HG02759 (cell line): Measurements from ENCODE around the gene GRN.

Source experiments
- ATAC-seq: cut with Tn5 transposase; IDR thresholded peaks from one replicate; pipeline ENCODE4 v1.9.1; 2021; ENCODE audit warnings: mild to moderate bottlenecking, moderate library complexity; ENCODE audit not compliant: unreplicated experiment

GRN gene

GRCh38 chr17:44344939-44345453, at the start of gene GRN:
GRN (plus strand) TSS chr17:44345302; CDS start chr17:44349165, 3,863 bp downstream.
- peak; percentile 59 for ATAC-seq

- ATAC-seq = no peak
These were observed 47.1 kb upstream of the GRN start for GRCh38 chr17:44297975-44298374.

DNA sequence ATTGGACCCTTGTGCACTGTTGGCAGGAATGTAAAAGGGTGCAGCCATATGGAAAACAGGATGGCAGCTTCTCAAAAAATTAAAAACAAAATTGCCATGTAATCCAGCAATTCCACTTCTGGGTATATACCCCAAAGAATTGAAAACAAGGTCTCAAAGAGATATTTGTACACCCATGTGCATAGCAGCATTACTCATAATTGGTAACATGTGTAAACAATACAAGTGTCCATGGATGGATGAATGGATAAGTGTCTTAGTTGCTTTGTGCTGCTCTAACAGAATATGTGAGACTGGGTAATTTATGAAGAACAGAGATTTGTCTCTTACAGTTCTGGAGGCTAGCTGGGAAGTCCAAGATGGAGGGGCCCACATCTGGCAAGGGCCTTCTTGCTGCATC, 40.5 kb upstream of the GRN start:
- ATAC-seq = no peak

DNA sequence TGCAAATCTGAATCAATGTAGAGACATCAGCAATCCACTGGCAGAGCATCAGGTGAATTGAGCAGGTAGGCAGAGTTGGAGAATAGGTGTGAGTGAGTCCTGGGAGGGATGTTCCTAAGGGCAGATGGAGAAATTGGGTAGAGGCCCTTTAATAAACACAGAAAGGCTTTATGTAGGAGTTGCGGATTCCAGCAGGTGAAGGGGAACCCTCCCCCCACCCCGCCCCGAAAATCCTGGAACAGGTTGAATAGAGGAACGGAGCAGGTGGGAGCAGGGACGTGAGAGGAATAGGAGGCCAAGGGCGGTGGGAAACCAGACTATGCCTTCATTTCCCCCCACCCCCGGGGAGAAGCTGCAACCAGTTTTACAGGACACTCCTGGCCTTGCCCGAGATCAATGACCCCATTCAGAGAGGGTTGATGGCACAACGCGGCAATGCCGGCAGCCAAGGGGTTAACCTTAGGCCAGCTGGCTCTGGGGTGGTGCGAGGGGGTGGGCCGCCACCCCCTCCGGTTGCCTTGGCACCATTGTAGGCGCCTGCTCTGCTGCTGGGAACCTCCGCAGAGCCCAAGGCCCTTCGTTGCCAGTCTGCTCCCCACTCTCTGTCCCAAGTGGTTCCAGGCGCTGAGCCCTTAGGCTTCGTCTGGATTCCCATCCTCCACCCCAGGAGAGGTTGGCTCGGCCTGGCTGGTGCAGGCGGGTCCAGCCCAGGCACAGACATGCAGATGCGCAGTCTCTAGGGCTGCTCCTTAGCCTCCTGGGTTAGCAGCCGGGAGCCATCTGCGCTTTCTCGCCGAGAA, 37.5 kb upstream of the GRN start:
- ATAC-seq = no peak

DNA sequence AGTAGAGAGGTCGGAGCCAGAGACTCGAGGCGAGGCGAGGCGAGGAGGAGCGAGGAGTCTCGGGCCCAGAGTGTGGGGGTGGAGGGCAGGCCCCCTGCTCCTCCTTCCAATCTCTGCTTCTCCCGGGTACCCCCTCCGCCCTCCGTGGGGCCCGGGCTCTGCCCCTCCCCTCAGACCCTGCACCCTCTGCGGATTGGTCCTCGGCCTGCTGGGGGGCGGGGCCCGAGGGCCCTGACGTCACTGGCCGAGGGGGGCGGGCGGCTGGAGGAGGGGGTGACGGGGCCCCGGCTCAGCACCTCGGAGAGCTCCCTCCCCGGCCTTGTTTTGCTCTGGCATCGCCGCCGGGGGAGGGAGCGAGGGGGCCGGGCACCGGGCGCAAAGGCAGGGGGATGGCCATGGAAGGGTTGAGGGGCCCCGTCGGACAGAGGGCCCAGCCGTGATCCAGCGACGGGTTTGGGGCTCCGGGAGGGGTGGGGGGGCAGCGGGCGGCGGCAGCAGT, 36.7 kb upstream of the GRN start, which contains the start of gene RUNDC3A:
RUNDC3A (plus strand) TSS at position 282 of the 499 bp plus-strand sequence. CDS start 232 bp downstream, outside the sequence.
- ATAC-seq = no peak

GRCh38 chr17:44308865-44309264, 36.2 kb upstream of the GRN start:
- ATAC-seq = no peak

- ATAC-seq = no peak
These were observed 35.6 kb upstream of the GRN start for GRCh38 chr17:44309472-44309871.

DNA sequence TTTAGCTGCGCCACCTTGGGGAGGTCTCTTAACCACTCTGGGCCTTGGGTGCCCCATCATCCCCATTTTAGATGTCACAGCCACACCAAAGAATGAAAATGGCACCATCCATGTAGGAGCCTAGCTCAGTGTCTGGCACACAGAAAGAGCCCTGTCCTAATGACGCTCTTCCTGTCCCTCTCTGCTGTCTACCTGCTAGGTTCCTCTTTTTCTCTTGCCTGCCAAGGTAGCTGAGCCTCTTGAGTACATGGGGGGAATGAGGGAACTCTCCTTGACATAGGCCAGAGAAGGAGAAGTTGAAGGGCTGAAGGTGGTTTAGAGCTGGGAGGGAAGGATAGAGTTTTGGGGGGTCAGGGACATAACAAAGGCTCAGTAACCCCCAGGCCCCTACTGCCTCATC, 34.9 kb upstream of the GRN start:
- no peak for ATAC-seq

DNA sequence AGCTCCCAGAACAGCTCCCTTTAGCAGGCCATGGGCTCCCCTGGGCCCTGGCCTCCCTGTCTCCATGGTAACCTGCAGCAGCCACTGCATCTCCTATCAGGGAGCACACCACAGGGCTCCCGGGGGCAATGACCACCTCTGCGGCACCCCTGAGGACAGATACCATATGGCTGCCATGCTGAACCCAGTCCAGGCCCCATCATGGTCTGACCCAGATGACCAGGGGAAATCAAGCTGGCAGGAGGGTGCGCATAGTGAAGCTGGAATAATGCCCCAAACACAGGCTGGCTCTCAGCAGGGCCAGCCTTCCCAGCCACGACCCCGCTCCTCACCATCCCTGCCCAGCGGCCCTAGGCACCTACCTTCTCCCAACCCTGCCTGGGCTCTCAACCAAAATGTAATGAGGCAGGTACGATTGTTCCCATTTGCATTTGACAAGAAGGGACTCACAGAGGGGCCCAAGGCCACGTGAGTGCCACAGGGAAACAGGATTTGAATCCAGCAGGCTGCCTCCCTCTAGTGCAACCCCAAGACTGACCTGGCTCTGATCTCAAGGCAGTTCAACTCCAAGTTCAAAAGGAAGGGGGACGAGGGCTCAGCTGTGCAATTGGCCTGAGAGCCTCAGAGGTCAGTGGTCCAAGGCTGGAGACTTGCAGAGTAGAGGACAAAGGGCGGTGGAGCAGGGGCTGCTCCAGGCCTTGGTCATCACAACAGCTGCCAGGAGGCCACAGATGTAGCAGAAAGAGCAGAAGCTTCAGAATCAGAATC, 34.3 kb upstream of the GRN start:
- no peak for ATAC-seq

DNA sequence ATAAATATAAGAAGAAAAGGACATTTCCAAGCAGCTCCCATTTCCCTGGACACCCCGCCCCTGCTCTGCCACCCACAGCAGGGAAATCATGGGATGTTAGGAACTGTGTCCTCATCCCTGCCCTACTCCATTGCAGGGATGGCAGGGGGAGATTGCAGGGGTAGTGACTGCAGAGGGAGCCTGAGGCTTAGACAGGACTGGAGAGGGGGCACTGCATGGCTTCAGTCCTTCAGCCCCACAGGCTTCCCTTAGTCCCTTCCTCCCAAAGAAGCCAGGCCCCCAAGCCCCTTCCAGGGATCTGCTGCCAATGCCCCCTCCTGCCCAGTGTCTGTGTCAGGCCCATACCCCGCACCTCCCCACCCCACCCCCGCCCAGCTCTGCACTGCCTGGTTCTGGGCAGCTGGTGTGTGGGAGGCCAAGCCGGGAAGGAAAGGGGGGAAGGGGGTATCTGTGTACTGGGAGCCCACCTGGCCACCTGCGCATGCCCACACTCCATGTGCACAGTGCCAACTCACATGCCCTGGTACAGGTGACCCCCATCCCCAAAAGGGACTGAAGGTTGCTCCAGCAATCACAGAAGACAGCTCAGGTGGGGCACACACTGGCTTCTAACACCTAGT, 33.4 kb upstream of the GRN start:
- no peak for ATAC-seq

DNA sequence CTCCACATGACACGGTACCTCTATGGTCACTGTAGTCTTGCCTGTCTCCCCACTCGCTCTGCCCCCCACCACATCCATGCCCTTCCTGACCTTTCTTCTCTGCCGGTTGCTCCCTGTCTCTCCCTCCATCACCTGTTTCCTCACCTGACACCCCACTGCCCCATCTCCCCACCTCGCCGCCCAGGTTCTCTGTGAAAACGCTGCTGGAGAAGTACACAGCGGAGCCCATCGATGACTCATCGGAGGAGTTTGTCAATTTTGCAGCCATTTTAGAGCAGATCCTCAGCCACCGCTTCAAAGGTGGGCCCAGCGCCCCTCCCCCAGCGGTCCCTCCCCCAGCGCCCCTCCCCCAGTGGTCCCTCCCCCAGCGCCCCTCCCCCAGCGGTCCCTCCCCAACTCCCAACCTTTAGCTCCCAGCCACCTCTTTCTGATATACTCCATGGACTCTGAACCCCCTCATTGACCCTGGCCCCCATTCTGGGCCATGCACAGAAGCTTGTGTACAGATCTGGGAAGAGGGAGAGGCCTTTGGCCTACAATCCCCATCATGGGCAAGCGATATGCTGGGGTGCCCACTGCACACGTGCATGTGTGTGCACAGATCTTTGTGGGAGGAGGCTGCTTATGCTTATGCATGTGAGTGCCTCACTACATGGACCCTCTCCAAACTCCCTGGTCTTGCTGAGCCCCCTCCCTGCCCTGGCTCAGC, 32.6 kb upstream of the GRN start:
- ATAC-seq = no peak

DNA sequence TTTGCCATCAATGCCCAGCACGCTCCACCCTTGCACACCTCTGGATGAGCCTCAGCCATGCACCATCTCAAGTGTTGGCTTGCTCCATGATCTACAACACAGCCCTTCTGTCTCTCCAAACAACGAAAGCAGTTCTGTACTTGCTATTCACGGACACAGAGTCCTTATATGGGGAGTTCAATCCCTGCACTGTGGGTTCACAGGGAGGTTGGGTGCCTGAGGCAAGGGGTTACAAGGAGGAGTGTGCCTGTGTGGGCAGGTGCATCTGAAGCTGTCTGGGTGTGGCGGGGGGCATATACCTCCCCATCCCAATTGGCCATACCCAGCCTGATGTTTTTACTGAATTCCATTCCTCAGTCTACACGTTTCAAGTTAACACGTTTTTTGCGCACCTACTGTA, 31.1 kb upstream of the GRN start:
- no peak for ATAC-seq

DNA sequence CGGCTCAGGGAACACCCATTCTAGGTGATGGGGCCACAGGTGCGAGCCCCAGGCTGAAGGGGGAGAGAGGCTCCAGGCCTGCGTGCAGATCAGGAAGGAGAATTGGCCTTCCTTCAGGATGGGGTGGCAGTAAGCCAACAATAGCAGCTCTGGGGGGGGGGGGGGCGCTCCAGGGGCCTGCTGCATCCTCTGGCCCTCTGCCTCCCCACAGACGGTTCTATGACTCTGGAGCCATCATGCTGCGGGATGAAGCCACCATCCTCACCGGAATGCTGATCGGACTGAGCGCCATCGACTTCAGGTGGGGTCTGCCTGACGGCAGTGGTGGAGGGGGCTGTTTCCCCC, 30.6 kb upstream of the GRN start:
- no peak for ATAC-seq

- ATAC-seq = no peak
These were observed 30.0 kb upstream of the GRN start for GRCh38 chr17:44314869-44315661.

DNA sequence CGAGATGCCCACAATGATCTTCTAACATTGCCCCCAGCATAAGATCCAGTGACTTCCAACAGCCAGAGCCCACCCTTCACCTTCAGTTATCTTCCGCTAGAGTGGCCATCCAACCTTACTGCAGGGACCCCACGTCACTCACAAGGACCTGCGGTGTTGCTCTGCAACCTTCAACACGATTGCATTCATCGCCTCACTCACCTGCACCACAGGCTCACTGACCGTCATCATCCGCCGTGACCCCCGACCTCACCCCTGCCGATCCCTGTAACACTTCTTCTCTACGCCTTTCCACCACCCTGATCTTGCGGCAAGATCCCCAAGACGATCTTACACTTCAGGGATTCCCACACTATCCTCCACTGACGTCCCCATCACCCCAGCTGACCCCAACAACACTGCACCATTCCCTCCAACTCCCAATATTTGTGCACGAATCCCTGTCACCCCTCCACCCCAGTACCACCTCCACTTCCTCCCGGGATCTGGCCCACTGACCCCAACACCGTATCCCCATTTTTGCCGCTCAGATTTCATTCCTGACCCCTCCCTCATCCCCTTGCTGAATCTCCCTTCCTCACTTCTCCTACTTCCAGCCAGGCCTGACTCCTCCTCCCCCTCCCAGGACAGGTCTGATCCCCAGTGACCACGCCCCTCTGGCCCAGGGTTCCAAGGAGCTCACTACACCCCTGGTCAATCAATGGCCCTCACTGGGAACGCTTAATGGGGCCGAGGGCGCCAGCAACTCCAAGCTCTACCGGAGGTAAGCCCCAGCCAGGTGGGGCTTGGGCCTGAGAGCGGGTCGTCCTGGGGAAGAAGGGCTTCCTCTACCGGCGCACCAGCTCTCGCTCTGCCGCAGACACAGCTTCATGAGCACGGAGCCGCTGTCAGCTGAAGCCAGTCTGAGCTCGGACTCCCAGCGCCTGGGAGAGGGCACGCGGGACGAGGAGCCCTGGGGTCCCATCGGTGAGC, 29.1 kb upstream of the GRN start:
- no peak for ATAC-seq

DNA sequence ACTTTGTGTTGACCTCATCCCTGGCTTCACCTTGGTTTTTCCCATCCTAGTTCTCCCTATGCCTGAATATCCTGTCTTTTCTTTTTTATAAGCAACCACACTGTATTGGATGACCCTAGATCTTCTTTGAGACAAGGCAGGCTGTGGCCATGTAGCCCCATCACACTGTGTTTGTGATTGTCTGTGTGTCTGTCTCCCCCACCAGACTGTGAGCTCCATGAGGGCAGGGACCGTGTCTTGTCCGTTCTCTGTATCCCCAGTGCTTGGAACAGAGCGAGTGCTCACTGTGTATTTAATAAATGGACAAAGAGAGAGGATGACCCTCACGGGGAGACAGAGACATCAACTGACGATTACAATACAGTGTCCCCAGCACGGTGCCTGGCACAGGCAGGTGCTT, 27.6 kb upstream of the GRN start:
- ATAC-seq = no peak

DNA sequence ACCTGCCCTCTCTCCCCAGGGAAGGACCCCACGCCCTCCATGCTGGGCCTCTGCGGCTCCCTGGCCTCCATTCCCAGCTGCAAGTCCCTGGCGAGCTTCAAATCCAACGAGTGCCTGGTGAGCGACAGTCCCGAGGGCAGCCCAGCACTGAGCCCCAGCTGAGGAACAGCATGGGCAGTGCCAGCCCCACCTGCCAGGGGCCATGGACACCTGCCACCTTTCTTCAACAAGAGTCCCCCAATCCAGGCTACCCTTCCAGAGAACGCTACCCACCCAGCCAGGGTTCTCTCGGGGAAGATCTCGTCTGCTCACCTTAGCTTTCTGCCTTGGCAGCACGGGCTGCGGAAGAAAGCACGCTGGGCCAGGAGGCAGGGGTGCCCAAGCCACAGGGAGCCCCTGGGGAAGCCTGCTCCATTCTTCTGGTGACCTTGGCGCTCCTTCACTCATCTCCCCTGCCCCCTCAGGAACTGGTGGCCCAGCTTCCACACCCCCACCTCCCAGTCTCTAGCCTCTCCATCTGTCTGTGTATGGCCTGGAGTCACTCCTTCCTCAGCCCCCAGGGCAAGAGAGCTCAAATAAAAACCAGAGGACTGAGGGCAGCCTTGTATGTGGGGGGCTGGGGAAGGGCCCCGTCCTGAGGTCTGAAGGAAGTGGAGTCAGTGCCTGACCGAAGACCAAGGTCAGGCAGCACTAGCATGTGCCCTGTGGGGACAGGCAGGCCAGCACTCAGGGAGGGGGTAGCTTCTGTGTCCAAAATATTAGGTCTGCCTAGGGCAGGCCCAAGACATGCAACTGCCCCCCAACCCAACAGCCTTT, 26.8 kb upstream of the GRN start:
- ATAC-seq = no peak

GRCh38 chr17:44320066-44320465, 25.0 kb upstream of the GRN start:
- ATAC-seq = no peak
